Testis (tissue), 3 donors: Measurements from ENCODE around the gene DHH. TPM values are rescaled to one million over a fixed set of nuclear protein-coding genes. Genes with fewer than 3 reads are reported as not detected.

Experiments
- DNase-seq: peaks from one replicate; pipeline ENCODE4 v3.0.0-alpha.2; 2019
- H3K27ac ChIP-seq, 2 donors: fragments of 200-600 bp; sonication (generic); one replicate each; pipeline ENCODE4 v1.5.1; 2019
- H3K27me3 ChIP-seq: fragments of 200-600 bp; sonication (generic); one replicate; pipeline ENCODE4 v1.5.1; 2019
- H3K36me3 ChIP-seq: fragments of 200-600 bp; sonication (generic); one replicate; pipeline ENCODE4 v1.5.1; 2017; ENCODE audit warnings: low read depth; ENCODE audit errors: missing control alignments
- H3K4me1 ChIP-seq: fragments of 200-600 bp; sonication (generic); one replicate; pipeline ENCODE4 v1.5.1; 2019
- H3K4me3 ChIP-seq, 2 donors: fragments of 200-600 bp; sonication (generic); one replicate each; pipeline ENCODE4 v1.5.1; 2017 to 2019
- H3K9me3 ChIP-seq: fragments of 200-600 bp; sonication (generic); one replicate; pipeline ENCODE4 v1.5.1; 2017
- POLR2A ChIP-seq: fragments of 450-650 bp; IDR thresholded peaks from one replicate; pipeline ENCODE4 v1.6.1; 2017; ENCODE audit warnings: antibody characterized with exemption, mild to moderate bottlenecking, moderate library complexity
- WGBS, 2 donors: methylation state at CpG; one replicate each; pipeline ENCODE4 v1.1.5; 2018; 5-methylcytosine and 5-hydroxymethylcytosine counted together
- intact Hi-C: fragments of 100-400 bp; cut with DNase I; formaldehyde crosslinking; loops from one replicate; pipeline ENCODE4 v1.15.1; 2023; ENCODE audit warnings: low total_unique reads
- polyA plus RNA-seq: library from polyadenylated mRNA; stranded (reverse); fragments of 350-450 nt; fragmentation: Illumina TruSeq; extraction: RNeasy Lipid Tissue Mini Kit (QIAGEN cat#74804); gene quantifications from one replicate; pipeline ENCODE4 v1.2.3, GENCODE V29; 2014; ENCODE audit warnings: low read depth, low replicate concordance; ENCODE audit not compliant: insufficient read depth
- total RNA-seq, 2 donors: library from RNA; depleted of rRNA; stranded (reverse); fragments of >200 nt; gene quantifications; one replicate each; pipeline ENCODE4 v1.2.3, GENCODE V29; 2016
- TF ChIP-seq, protein P1 (sequence below), 3 experiments: fragments of 450-650 bp in 2 of 3; fragments of 200-600 bp in 1 of 3; sonication (generic) in 1 of 3; IDR thresholded peaks; one replicate each; pipeline ENCODE4 v1.5.1; 2016 to 2019; ENCODE audit warnings: antibody characterized with exemption in 3 of 3, mild to moderate bottlenecking in 2 of 3, moderate library complexity in 1 of 3

Gene DHH
- total and polyA plus RNA-seq, 3 donors from 2014 or later: 40.0 to 148 (median 97.6) TPM

DNA sequence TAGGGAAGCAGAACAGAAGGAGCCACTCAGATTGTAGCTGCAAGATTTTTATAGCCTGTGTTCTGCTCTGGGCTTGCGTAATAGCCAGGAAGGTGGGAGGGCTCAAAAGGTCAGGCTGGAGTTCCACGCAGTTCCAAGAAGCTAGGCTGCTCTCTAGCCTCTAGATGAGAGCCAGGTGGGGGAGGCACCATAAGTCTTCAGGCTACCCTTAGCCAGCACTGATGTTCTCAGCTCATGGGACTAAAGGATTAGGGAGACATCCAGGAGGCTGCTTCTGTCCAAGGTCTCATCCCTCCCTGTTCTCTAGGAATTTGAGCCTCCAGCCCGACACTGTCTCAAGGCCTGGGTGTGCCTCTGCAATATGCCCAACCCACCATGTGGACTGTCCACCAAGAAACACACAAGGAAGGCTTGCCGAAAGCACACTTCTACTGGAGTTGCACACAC, 14.4 kb upstream of the DHH start:
- H3K4me1 ChIP-seq: peaks cover 35% of the 10 kb centered on the region
- WGBS, 2 donors: 10 to 21% methylated on average over 4 of the region's 4 CpGs
- DNase-seq: peak; percentile 90
- no peaks in the 10 kb centered on the region for H3K27me3 ChIP-seq
- H3K9me3 ChIP-seq: no peaks in the 10 kb centered on the region
- H3K4me3 ChIP-seq: peak overlapping the region in 1 of 2 donors; percentile 99
- H3K27ac ChIP-seq: peak overlapping the region; percentile 94 to 97
- TF ChIP-seq, protein P1, sequence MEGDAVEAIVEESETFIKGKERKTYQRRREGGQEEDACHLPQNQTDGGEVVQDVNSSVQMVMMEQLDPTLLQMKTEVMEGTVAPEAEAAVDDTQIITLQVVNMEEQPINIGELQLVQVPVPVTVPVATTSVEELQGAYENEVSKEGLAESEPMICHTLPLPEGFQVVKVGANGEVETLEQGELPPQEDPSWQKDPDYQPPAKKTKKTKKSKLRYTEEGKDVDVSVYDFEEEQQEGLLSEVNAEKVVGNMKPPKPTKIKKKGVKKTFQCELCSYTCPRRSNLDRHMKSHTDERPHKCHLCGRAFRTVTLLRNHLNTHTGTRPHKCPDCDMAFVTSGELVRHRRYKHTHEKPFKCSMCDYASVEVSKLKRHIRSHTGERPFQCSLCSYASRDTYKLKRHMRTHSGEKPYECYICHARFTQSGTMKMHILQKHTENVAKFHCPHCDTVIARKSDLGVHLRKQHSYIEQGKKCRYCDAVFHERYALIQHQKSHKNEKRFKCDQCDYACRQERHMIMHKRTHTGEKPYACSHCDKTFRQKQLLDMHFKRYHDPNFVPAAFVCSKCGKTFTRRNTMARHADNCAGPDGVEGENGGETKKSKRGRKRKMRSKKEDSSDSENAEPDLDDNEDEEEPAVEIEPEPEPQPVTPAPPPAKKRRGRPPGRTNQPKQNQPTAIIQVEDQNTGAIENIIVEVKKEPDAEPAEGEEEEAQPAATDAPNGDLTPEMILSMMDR (IDR thresholded peaks at IDR 0.05): no peak
- TF ChIP-seq POLR2A: no peak
- intact Hi-C loops: no loop called here
- H3K36me3 ChIP-seq: no peaks in the 10 kb centered on the region

DNA sequence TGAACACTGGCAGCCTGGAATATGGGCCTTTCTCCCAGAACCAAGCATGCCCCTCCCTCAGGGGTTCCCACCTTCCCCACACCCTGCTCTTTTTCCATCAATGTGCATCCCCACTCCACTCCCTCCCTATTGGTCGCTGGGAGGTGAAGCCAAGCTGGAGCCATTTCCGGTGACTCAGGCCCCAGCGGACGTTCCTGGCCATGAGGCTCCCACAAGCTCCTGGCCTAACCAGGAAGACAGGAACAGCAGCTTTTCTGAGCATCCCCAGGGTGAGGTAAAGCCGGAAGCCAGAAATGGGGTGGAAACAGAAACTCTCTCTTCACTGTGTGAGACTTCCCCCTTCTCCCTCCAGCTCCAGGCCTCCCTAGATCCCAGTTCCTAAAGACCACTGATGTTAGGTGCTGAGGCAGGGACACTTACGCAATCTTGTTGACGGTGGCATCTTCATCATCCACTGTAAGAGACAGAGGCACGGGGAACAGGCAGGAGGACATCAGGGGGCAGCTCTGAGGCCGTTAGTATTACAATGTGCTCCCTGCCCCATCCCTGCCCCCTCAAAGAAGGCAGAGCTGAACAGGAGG, 11.0 kb upstream of the DHH start:
- TF ChIP-seq, protein P1 (IDR thresholded peaks at IDR 0.05): no peak
- TF ChIP-seq POLR2A: no peak
- Histone ChIP-seq H3K4me3 (no peak overlapping the region), H3K36me3 (no peaks in the 10 kb centered on the region), H3K27ac (no peak overlapping the region), H3K9me3 (no peaks in the 10 kb centered on the region), H3K4me1 (peaks cover 31% of the 10 kb centered on the region), H3K27me3 (no peaks in the 10 kb centered on the region)
- DNase-seq: no peak
- WGBS, 2 donors: 73 to 86% methylated on average over 8 to 9 of the region's 9 CpGs
- intact Hi-C loops: no loop called here

DNA sequence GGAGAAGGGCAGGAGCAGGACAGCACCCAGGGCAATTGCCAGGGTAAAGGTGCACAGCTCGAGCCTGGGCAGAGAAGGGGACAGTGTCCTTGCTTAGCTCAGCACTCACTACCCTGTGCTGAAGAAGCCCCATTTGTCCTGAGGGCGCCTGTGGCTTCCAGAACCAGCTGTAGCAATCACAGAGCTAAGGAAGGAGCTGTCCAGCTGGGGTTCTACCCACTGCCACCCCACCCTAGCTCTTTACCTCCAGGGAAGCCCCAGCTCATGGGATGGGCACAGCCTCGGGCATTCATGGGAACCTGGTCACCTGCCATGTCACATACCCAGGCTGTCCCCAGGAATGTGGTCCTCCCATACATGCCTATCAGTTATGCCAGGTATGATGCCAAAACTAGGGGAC, 10.2 kb upstream of the DHH start:
- peaks cover 31% of the 10 kb centered on the region for H3K4me1 ChIP-seq
- DNase-seq: no peak
- H3K27ac ChIP-seq: no peak overlapping the region
- H3K36me3 ChIP-seq: no peaks in the 10 kb centered on the region
- H3K27me3 ChIP-seq: no peaks in the 10 kb centered on the region
- WGBS, 2 donors: 80 to 100% methylated on average over 1 to 3 of the region's 3 CpGs
- H3K9me3 ChIP-seq: no peaks in the 10 kb centered on the region
- intact Hi-C loops: no loop called here
- H3K4me3 ChIP-seq: no peak overlapping the region
- TF ChIP-seq POLR2A: no peak
- TF ChIP-seq, protein P1 (IDR thresholded peaks at IDR 0.05): no peak

DNA sequence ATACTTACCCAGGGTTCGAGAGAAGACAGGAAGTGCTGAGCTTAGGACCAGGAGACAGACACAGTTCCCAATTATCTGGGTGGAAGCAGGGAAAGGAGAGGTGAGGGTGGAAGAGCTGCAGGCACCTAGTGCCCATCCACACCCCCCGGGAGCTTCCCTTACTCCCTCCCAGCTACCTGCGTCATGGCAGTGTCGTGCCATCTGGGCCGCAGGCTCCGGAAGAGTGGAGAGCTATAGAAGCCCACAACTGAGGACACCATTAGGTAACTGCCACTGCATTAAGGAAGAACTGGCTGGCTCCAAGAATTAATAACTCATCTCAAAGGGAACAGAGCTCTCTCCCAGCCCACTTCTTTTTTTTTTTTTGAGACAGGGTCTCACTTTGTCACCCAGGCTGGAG, 5.8 kb upstream of the DHH start:
- Histone ChIP-seq H3K9me3 (no peaks in the 10 kb centered on the region), H3K4me1 (no peaks in the 10 kb centered on the region), H3K4me3 (no peak overlapping the region), H3K27ac (no peak overlapping the region), H3K36me3 (no peaks in the 10 kb centered on the region), H3K27me3 (no peaks in the 10 kb centered on the region)
- no peak for DNase-seq
- intact Hi-C loops: no loop called here
- no peak for TF ChIP-seq POLR2A
- TF ChIP-seq, protein P1 (IDR thresholded peaks at IDR 0.05): no peak
- WGBS, 2 donors: 82 to 86% methylated on average over 6 of the region's 6 CpGs

DNA sequence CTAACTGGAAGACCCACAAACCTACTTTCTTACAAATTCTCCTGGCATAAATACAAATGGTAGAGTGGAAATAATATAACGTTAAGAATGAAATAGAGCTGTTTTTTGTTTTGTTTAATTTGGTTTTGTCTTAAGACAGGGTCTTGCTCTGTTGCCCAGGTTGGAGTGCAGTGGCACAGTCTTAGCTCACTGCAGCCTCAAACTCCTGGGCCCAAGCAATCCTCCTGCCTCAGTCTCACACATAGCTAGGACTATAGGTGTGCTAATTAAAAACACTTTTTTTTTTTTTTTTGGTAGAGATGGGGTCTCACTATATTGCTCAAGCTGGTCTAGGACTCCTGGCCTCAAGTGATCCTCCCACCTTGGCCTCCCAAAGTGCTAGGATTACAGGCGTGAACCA, 4.1 kb upstream of the DHH start:
- TF ChIP-seq, protein P1 (IDR thresholded peaks at IDR 0.05): no peak
- no peak for TF ChIP-seq POLR2A
- H3K4me1 ChIP-seq: peaks cover 5% of the 10 kb centered on the region
- H3K9me3 ChIP-seq: no peaks in the 10 kb centered on the region
- H3K27me3 ChIP-seq: no peaks in the 10 kb centered on the region
- intact Hi-C loops: no loop called here
- WGBS, 2 donors: 83 to 89% methylated on average over 2 of the region's 2 CpGs
- no peak overlapping the region for H3K27ac ChIP-seq
- H3K4me3 ChIP-seq: no peak overlapping the region
- DNase-seq: no peak
- no peaks in the 10 kb centered on the region for H3K36me3 ChIP-seq
